CD4-positive, alpha-beta T cell treated with Interleukin-4 for 4 hours (primary cell): ENCODE results near the gene B4GALNT4.
"Not testable (repeated sequence)": the region's sequence is repeated elsewhere in the genome, so short reads cannot be mapped to it uniquely, and the experiment has no call there.

ENCODE experiments used
- DNase-seq: peaks from one replicate; pipeline ENCODE4 v3.0.0-alpha.2; 2020

Gene B4GALNT4

DNA sequence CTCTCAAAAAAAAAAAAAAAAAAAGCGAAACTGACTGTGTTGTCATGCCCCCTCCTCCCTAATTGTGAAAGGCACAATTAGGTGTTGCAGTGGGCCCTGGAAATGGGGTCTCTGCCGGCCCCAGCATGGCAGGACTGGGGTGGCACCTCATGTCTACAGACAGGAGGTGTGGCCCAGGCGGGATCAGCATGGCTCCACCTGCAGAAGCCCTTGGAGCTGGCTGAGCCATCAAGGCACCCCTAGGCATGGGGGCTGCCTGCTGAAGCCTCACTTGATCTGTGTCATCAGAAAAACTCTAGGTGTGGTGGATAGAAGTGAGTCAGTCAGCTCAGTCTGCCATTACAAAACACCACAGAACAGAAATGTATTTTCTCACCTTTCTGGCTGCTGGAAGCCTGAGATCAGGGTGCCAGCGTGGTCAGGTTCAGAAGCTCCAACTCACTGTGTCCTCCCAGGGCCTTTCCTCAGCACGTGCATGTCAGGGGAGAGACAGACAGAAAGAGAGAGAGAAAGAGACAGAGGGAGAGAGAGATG is 10.1 kb upstream of the B4GALNT4 start:
- DNase-seq, result peak; percentile 62

DNA sequence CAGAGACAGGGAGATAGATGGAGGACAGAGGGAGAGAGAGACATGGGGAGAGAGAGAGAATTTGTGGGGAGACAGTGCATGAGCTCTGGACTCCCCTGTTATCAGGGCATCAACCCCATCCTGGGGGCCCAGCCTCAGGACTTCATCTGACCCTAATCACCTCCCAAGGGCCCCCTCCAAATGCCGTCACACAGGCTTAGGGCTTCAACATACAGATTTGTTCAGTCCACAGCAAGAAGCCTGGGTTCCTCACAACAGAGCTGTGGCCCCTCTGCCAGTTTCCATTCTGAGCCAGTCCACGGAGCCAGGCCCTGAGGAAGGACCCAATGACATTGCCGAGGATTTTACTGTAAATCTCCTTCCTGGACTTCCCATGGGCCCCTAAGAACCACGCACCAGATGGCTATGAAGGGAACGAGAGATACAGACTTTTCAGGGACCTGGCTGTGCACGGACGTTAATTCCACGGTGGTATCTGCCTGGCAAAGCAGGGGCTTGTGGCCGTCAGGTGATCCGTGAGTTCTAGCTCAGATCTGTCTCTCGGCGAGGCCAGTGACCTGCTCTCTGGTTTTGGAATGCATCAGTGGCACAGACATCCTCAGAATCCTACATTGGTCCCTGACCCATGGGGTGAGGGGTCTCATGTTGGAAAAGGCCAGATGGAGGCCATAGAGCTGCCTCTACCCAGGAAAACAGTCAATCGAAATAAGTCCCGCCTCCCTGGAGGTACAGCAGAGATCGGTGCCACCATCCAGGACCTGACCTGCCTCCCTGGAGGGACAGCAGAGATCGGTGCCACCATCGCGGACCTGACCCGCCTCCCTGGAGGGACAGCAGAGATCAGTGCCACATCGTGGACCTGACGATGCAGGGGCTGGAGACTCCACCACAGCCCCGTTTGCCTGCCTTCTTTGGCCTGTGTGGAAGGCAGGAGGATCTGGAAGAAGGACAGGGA is 8.7 kb upstream of the B4GALNT4 start:
- DNase-seq, result no peak

DNA sequence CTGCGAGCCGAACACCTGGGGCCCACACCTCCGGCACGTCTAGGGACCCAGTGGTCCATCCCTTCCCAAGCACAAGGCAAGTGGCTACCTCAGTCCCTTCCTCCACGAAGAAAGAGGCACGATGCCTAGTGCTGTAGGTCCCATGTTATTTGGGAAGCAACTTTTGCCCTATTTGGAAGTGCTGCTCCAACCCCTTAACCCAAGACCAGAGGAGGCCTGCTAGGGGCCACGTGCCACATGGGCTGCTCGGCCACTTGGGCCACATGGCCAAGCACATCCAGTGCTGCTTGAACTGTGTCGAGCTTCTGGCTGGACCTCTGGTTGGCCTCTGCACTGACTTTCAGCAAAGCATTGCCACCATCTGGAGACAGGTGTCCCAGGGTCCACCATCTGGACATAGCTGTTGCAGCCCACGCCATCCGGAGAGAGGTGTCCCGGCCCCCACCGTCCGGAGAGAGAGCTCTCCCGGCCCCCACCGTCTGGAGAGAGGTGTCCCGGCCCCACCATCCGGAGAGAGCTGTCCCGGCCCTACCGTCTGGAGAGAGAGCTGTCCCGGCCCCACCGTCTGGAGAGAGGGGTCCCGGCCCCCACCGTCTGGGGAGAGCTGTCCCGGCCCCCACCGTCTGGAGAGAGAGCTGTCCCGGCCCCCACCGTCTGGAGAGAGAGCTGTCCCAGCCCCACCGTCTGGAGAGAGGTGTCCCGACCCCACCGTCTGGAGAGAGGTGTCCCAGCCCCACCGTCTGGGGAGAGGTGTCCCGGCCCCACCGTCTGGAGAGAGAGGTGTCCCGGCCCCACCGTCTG is 6.5 kb upstream of the B4GALNT4 start:
- no peak for DNase-seq

DNA sequence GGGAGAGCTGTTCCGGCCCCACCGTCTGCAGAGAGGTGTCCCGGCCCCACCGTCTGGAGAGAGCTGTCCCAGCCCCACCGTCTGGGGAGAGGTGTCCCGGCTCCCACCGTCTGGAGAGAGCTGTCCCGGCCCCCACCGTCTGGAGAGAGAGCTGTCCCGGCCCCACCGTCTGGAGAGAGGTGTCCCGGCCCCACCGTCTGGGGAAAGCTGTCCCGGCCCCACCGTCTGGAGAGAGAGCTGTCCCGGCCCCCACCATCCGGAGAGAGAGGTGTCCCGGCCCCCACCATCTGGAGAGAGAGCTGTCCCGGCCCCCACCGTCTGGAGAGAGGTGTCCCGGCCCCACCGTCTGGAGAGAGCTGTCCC is 5.9 kb upstream of the B4GALNT4 start:
- DNase-seq, result not testable (repeated sequence)

DNA sequence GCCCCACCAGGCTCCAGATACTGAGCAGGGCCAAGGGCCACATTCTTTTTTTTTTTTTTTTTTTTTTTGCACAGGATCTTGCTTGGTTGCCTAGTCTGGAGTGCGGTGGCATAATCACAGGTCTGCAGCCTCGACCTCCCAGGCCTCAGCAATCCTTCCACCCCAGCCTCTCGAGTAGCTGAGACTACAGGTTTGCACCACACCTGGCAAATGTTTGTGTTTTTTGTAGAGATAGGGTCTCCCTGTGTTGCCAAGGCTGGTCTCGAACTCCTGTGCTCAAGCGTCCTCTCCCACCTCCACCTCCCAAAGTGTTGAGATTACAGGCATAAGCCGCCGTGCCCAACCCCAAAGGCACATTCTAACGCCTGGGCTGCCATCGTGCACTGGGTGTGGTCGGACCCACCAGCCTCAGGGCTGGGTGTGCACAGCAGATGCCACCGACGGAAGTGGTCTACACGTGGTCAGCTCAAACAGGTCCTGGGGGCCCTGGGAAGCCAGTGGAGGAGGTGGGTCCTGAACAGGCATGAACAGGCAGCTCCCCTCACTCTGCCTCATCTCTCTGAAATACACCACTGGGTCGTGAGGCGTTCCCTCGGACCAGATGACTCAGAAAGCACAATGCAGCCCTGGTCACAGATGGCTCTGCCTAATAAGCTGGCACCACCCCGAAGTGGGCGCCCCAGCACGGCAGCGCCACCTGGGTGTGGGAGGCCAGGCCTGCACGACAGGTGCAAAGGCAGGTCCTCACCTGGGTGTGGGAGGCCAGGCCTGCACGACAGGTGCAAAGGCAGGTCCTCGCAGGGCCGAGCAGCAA is 5.1 kb upstream of the B4GALNT4 start:
- DNase-seq, result peak; percentile 81

DNA sequence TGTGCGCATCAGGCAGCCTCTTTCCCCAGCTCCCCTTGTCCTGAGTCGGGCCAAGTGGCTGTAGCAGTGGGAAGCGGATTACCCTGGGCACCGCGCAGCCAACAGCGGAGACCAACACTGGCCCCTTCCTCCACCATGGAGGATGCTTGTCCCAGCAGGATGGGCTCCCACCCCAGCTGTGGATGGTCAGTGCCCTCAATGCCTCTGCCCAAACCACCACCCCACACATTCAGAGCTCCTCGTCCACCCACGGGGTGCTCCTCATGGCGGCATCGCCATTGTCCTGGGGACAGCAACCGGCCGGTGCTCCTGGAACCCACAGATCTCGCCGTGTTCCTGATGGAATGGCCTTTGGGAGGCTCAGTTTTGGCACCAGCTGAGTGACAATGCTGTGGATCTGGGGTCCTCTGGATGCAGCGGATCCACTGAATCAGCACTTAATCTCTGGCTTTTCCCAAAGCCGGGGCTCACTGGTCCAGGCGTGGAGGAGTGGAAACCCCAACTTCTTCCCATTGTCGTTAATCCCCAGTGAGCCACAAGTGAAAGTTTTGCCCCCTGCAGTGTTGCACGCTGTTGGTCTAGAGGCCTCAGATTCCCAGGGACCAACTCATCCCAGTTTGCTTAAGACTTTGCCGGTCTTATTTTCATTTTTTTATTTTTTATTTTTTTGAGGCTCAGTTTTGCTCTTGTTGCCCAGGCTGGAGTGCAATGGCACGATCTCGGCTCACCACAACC is 4.1 kb upstream of the B4GALNT4 start:
- DNase-seq, result no peak

DNA sequence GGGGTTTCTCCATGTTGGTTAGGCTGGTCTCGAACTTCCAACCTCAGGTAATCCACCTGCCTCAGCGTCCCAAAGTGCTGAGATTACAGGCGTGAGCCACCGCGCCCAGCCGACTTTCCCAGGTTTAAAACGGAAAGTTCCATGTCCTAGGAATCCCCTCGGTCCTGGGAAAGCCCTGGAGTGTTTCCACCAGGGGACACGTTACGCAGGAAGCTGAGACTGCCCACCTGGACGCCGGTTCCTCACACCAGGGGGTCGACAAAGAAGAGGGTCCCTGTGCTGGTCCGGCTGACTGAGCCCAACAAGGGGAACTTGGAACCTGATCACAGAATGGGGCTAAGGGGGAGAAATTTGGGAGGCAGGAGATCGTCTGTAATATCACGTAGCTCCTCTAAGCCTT is 3.5 kb upstream of the B4GALNT4 start:
- no peak for DNase-seq

DNA sequence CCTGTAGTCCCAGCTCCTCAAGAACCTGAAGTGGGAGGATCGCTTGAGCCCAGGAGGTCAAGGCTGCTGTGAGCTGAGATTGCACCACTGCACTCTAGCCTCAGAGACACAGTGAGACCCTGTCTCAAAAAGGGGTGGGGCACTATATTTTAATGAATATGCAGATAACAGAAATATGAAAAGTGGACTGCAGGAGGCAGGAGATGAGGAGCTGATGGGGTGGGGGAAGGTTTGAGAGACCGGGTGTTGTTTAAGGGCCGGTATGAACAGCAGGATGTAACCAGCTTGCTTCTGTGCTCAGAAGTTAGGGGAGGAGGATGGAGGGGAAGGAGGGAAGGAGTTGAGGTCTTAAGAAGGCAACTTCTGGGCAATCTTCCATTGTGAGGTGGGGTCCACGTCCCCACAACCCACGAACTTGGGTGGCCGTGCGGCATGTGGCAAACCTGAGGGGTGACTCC is 1.3 kb upstream of the B4GALNT4 start:
- no peak for DNase-seq

DNA sequence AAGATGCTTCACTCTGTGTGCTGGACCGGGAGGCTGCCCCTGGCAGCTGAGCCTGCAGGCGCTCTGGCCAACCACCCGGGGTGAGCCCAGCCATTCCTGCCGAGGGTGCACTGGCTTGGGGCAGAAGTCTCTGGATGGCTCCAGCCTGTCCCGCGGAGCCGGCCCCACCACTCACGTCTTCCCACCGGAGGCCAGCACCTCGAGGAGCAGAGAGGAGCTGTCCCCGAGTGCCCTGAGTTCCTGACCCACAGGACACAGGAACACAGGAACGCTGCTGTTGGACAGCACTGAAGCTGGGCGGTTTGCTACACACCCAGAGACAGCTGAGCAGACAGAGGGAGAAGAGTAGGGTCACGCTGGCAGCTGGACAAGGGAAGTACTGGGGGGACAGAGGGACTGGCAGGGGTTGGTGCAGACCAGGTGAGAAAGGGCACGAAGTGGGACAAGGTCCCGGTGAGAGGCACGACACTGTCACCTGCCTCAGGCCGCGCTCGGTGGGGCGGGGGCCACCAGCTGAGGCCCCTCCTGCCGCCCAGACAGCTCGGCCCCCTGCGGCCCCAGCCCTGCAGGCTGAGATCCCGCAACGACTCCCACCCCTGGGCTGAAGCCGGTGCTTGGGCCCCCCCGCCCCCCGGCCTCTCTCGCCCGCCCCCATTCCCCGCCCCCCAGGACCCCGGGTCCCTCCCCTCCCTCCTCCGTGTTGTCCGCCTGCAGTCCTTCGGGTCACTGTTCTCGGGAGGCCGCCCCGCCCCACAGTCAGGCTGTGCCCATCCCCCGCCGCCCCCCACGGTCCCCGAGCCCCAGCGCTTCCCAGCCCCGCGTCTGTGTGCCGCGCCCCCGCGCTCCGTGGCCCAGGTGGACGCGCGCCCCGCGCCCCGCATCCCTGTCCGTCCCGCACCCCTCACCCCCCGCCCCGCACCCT is 624 bp upstream of the B4GALNT4 start:
- DNase-seq, result no peak

DNA sequence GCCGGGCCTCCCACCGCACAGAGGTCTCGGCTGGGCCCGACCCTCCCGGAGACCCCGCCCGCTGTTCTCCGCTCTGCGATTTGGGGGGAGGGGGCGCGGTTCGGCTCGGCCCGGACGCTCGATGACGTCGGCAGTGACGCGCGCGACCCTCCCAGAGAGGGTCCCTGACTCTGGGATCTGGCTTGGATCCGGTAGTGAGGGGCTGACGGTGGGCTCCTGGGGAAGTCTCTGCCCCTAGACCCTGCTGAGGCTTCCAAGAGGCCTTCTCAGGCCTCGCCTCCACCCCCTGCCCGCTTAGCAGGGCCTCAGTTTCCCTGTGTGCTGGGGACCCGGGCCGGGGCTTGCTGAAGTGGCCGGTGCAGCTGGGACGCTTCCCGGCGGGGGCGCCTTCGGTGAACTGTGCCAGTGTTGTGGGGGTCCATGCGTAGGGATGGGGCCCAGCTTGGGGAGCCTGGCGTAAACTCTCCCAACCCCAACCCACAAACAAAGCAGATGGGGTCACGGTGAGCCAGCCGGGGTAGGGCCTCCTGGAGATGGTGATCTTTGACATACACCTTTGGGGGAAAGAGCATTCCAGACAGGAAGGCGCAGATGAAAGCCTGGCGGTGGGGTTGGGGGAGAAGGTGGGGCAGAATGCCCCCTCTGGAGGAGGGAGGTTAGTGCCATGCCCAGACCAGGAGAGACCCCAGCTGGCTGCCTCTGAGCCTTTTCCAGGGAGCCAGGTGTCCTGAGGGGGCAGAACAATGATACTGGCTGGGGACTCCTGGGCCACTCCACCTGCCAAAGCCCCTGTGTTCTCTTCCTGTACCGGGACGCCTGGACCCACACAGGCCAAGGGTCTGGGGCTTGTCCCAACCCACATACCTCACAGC is 1.0 kb downstream of the B4GALNT4 start:
- DNase-seq, result no peak

DNA sequence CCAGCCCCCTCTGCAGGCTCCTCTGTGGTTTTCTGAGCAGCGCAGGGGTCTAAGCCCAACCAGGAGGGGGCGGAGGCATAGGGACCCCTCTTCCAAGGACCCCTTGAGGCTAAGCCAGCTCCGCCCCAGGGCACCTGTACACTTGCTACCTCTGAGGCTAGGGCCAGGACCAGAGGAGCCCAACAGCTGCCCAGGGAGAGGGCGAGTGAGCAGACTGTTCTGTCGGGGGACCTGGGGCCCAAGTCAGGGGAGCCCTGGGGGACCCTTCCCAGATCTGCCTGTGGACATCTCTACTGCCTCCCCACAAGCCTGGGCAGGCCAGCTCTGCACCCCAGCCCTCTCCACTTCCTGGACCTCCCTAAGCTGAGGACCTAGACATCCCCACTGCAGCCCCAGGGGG is 1.8 kb downstream of the B4GALNT4 start:
- DNase-seq, result no peak

DNA sequence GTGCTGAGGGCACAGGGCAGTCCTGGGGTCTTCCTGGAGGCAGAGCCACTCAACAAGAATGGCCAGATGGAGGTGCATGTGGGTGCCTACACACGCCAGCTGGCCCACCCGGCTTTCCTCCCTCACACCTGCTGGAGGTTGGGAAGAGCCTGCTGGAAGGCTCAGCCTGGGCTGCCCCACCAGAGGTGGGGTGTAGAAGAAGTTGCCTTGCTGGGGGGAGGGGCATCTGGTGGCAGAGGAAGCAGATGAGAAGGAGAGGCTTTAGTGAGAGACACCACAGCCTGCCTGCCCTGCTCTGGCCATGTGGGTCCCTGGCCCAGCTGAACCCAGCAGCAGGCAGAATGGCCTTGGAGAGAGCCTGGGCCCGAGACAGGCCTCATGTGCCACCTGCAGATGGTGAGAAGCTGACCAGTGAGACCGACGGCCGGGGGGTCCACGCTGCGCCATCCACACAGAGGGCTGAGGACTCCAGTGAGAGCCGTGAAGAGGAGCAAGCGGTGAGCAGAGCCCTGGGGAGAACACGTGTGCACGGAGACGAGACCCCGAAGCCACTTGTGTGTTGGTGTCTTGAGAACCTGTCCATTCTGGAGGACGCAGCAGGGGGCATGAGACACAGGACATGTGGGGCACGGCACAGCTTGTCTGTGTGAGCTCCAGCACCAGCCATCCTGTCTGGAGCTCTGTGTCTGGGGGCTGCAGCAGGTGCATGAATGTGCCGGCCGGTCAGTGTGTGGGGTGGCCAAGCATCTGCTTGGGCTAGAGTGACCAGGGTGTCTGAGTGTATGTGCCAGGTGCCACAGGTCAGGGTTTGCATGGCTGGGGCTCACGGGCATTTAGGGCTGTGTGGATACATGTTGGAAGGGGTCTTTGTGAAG is 2.7 kb downstream of the B4GALNT4 start:
- DNase-seq, result no peak

DNA sequence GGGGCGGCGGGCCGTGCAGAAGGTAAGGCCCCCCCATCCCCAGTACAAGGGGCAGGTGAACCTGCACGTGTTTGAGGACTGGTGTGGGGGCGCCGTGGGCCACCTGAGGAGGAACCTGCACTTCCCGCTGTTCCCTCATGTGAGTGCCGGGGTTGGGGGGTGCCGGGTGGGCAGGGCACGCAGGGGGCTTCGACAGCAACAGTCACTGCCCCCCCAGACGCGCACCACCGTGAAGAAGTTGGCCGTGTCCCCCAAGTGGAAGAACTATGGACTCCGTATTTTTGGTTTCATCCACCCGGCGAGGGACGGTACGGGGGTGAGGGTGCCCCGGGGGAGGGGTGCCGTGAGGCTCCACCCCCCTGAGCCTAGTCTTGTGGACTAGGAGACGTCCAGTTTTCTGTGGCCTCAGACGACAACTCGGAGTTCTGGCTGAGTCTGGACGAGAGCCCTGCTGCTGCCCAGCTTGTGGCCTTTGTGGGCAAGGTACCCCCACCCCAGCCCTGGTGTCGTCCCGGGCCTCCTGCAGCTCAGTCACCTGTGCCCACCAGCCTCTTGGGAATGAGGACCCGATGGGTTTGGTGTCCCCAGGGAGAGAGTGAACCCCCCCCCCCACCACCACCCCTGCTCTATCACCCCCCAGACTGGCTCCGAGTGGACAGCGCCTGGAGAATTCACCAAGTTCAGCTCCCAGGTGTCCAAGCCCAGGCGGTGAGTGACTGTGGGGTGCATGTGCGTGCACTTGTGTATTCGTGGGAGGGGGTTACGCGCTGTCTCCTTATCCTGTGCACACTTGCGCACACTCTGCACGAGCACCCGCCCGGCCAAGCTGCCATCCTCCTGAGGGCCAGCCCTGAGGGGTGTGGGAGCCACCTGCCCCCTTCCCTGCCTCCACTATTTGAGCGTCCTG is 3.8 kb downstream of the B4GALNT4 start:
- no peak for DNase-seq

DNA sequence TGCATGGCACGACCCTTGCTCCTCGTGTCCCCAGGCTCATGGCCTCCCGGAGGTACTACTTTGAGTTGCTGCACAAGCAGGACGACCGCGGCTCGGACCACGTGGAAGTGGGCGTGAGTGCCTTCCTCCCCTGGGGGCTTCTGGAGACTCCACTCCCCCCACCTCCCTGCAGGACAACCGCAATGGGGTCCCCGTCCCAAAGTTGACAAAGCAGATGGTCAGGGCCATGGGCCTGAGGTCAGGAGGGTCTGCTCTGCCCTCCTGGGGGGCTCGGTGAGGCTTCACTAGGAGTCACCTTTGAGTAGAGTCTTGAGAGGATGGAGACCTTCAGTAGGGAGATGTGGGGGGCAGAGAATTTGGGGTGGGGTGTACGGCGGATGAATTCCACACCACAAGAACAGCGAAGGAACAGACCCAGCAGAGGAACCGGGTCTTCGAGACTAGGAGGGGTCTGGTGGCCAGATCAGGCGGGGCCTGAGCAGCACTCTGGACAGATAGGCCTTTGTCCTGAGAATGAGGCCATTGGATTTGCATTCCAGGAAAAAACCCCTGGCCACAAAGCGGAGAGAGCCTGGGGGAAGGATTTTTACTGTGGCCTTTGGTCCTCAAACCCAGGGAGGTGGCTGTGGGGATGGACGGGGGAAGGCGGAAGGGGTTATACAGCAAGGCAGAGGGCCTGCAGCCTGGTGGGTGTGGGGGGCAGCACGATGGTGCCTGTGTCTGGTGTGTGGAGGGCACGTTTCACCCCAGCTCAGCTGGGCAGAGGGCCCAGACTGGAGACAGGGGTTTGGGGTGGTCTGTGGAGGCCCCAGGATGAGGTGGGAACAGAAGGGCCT is 4.6 kb downstream of the B4GALNT4 start:
- DNase-seq, result no peak

DNA sequence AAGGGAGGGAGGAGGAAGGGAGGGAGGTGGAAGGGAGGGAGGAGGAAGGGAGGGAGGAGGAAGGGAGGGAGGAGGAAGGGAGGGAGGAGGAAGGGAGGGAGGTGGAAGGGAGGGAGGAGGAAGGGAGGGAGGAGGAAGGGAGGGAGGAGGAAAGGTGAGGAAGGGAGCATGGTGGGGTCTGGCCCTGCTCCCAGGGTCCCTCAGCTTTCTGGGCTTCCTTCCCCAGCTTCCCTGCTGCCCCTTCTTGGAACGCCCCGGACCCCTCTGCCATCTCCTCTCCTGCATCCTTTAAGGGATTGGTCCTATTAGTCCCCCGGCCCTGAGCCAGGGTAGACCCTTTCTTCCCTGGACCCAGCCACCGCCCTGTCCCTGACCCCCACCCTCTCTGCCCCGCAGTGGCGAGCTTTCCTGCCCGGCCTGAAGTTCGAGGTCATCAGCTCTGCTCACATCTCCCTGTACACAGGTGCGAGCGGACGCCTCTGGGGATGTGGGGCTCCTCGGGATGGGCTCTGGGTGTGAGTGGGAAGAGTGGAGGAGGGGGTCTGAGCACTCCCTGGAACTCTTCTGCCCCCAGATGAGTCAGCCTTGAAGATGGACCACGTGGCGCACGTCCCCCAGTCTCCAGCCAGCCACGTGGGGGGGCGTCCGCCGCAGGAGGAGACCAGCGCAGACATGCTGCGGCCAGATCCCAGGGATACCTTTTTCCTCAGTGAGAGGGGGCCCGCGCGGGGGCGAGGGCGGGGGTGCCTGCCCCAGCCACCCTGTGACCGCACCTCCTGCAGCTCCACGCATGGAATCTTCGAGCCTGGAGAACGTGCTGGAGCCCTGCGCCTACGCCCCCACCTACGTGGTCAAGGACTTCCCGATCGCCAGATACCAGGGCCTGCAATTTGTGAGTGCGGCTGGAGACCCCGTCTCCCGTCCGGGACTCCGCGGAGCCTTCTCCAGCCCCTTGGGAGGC is 6.0 kb downstream of the B4GALNT4 start:
- DNase-seq, result no peak
